C4-2B (cell line): Measurements from ENCODE around the gene RAB22A.

Experiments
- CTCF ChIP-seq: fragments of 450-650 bp; conservative IDR thresholded peaks from 2 replicates; pipeline ENCODE4 v1.5.1; 2017; ENCODE audit warnings: mild to moderate bottlenecking
- ZFX ChIP-seq: fragments of 450-650 bp; IDR thresholded peaks from 2 replicates; pipeline ENCODE4 v1.6.1; 2017

- no peak for TF ChIP-seq CTCF
- TF ChIP-seq ZFX = no peak
These were observed 3.3 kb downstream of the RAB22A start for GRCh38 chr20:58312836-58313235.
